CD4-positive, alpha-beta T cell treated with Interleukin-21 for 1 hour (primary cell): ENCODE measurements around the gene SKP2.

ENCODE experiments used
- DNase-seq: peaks from one replicate; pipeline ENCODE4 v3.0.0-alpha.2; 2020

SKP2 gene

DNA sequence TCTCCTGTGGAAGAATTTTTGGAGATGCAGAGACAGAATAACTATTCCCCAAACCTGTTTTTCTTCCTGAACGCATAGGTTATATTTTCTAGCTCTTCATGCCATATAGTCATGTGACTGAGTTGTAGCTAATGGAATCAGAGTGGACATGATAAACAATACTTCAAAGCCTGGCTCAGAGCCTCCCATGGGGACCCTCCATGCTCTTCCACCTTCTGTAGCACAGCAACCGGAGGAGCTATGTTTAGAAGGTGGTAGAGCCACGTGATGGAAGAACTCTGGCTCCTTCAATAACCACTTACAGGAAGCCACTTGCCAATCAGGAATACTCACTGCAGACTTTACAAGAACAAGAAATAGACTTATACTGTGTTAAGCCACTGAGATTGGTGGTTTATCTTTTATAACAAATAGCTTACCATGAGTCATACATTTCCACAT, 50.6 kb downstream of the SKP2 start:
- DNase-seq = no peak

DNA sequence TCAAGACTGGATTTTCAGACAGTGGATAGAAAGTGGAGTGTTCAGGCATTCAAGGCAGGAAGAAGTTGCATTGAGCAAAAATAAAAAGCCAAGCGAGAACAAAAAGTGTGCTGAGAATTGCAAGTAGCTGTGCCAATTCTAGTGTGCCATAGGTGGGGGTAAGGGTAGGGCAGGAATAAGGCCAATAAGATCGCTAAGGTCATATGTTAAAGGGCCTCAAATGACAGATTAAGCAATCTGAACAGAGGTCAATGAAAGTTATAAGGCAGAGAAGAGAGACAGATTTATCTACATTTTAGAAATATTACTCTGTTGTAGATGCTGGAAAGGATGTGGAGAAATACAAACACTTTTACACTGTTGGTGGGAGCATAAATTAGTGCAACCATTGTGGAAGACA, 53.4 kb downstream of the SKP2 start:
- no peak for DNase-seq

DNA sequence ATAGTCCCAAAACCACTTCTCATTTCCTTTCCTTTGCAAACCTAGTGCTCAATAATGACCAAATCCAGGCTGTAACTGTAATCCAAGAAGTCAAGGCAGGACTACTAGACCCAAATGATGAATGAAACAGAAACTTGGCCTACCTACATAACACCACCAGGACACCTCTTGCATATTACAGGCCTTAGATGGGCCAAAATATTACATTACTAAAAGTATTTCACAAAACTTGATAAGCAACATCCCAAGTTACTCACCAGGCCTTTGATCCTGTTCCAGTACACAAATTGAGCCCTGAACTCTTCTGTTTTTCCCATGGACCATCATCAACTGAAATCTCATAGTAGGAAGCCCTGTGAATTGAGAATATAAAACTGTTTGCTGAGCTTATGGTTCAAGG, 55.0 kb downstream of the SKP2 start:
- DNase-seq = no peak

DNA sequence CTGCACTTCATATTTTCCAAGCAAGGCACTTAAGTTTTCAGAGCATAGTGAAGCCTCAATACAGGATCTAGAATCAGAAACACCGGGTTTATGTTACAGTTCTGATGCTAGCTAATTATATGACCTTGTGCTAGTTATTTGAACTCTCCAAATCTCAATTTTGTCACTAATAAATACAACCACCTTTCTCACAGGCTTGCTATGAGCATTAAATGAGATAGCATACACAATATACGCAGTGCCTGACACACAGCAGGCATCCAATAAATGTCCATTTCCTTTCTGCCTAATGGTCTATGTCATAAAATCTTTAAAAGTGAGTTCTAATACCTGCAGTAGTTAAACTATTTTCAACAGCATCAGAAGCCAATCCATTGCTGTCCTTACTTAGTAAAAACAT, 56.9 kb downstream of the SKP2 start:
- no peak for DNase-seq

DNA sequence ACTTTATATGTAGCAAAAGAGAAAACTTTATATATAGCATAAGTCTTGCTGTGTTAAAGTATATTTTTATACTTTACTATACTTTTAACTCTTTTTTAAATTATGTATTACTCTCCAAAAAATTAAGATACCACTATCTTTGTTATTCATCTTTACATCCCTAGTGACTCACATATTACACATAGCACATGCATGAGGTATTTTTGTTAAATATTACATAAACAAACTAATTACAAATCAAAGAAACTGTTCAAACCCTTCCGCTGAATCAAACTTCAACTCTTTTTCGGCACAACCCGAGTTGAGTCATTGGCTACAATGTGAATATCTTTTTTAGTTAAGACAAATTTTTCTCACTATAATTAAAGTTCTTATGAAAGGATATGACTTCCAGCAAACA, 57.8 kb downstream of the SKP2 start:
- DNase-seq = no peak

DNA sequence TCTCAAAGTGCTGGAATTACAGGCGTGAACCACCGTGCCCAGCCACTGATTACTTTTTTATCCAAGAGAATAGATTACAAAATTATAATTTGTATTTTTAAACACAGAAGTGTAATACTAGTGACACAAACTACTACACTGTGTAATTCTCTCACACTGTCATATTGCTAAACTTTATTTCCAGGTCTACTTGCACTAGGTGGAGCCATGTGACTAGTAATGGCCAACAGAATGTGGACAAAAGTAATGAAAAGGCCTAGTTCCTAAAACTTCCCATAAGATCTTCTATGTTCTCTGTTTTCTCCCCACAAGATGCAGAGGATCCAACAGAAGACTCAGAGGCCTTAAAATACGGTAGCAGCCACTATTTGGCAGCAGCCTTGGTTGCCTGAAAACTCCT, 62.5 kb downstream of the SKP2 start:
- DNase-seq = peak; percentile 5

DNA sequence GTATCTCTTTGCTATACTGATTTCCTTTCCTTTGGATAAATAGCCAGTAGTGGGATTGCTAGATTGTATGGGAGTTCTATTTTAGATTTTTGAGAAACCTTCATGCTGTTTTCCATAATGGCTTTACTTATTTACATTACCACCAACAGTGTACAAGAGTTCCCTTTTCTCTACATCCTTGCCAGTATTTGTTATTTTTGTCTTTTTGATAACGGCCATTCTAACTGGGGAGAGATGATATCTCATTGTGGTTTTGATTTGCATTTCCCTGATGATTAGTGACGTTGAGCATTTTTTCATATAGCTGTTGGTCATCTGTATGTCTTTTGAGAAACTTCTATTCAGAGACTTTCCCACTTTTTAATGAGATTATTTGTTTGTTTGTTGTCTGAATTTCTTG, 64.0 kb downstream of the SKP2 start:
- DNase-seq = no peak

DNA sequence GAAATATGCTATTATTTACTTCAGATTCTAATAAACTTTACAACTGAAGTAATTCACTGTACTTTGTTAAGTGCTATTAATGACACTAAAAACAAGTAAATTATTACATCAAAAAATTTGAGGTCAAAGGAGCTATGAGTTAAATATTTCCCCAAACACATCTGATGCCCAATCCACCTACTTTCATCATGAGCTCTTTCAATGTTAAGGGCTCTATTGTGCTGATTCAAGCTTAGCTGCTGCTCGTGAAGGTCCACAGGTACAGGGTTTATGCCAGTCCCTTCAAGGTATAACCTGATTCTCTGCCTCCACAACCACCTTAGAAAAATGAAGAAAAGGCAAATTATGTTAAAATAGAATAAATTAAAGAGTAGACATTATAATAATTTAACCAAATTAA, 65.7 kb downstream of the SKP2 start:
- DNase-seq = no peak

DNA sequence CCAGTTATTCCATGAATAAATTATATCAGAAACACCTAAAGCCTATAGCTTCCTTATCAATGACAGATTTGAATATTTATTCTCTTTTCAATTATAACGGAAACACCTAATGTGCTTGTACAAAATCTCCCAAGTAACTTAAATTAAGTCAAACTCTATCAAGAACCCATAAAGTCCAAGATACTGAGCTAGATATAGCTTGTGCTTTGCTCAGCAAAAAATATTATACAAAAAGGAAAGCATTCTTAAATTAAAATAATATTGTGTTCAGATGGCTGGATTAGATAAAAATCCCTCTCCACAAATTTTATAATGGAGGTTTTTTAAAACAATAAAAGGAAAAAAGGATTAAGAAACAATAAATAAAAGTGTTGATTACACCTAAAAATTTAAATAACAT, 66.1 kb downstream of the SKP2 start:
- no peak for DNase-seq

DNA sequence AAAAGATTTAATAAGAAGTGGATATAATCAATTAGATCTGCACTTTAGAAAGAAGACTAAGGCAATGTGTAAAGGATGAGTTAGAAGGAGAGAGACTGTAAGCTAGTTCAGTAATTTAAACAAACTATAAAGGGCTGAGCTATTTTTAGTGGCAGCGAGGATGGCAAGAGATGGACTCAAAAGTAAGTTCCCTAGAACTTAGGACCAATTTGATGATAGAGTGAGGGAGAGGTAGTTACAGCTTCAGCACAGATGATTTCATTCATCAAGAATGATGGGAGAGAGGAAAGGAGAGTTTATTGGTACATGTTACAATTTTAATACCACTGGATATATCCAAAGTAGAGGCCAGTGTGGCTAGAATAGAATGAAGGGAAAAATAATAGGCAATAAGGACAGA, 70.7 kb downstream of the SKP2 start:
- no peak for DNase-seq

DNA sequence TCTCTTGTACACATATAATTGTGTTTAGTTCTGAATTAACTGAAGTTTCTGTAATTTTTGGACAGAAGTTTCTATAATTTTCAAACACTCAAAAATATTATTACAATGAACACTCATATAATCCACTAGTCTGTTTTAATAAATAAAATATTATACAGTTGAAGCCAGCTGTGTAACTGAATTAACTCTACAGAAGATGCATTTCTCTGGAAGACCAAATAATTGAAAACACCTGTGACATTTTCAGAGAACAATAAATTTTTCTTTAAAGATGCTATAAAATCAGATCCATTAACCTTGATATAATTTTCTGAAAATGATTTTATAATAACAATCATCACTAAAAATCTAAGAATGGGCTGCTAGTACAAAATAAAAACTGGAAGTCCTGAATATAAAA, 75.1 kb downstream of the SKP2 start:
- no peak for DNase-seq

DNA sequence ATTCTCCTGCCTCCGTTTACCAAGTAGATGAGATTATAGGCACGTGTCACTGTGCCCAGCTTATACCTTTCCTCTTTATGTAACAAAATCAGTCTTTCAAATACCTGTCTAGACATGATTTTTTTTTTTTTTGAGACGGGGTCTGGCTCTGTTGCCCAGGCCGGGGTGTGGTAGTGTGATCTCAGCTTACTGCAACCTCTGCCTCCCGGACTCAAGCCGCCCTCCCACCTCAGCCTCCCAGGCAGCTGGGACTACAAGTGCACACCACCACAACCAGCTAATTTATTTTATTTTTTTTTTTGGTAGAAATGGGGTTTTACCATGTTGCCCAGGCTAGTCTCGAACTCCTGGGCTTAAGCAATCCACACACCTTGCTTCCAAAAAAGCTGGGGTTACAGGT, 76.6 kb downstream of the SKP2 start:
- no peak for DNase-seq

DNA sequence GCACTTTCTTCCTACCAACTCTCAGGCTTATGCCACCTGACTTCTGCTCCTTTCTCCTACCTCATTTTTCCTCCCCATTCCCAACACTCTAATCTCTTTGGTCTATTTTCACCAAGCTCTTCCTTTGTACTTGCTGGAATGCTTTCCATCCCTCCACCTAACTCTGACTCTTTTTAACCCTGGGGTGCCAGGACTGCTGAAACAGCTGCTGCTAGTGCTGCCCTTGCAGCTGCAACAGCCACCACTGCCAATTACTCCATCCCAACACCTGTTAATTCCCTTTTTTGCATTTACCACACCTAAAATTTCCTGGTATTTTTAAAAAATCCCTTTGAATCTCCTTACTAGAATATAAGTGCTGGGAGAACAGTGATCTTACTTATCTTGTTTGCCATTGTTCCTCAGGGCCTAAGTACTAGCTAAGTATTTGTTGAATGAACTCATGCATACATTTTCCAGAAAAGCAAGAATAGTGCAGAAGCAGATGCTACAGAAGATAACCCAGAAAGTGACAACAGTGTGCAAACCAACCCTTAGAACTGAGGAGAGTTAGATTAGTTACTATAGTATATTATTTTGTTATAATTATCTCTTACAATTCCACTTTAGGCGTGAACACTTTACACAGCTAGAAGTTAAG, 78.4 kb downstream of the SKP2 start:
- no peak for DNase-seq

DNA sequence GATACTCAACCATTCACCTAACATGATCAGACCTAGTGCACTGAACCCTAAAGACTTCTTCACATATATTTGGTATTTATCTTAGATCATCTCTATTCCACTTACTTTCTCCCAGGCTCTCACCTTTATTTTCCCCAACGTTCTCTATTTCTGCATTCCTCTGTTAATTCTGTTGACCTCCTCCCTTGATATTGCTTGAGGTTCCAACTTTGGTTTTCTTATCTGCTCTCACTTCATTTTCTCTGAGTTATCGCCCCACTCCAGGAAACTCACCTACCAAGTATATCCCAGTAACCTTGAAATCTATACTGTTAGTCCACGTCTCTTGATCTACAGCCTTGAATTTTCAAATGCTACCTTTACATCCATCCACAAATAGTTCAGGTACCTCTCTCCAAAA, 80.6 kb downstream of the SKP2 start:
- DNase-seq = no peak
